NB4 (cell line): ENCODE results near the gene TUBGCP2.

ENCODE experiments used
- DNase-seq: peaks from one replicate; pipeline ENCODE4 v3.0.0; 2010; ENCODE audit warnings: low read depth
- H3K4me3 ChIP-seq: one replicate; pipeline ENCODE4 v1.5.1; 2011; ENCODE audit warnings: mild to moderate bottlenecking, low read depth, low read length, moderate library complexity
- CTCF ChIP-seq: IDR thresholded peaks from one replicate; pipeline ENCODE4 v1.5.1; 2012; ENCODE audit warnings: low read depth, low read length
- MAX ChIP-seq: IDR thresholded peaks from 2 replicates; pipeline ENCODE4 v1.6.1; 2011; ENCODE audit warnings: low read depth, low read length
- MYC ChIP-seq: IDR thresholded peaks from 2 replicates; pipeline ENCODE4 v1.6.1; 2011; ENCODE audit warnings: low read depth, low read length
- POLR2A ChIP-seq: IDR thresholded peaks from 2 replicates; pipeline ENCODE4 v1.6.1; 2011; ENCODE audit warnings: mild to moderate bottlenecking; ENCODE audit not compliant: insufficient read length; ENCODE audit errors: extremely low read depth

TUBGCP2 gene

GRCh38 chr10:133354672-133355240, 46.1 kb upstream of the TUBGCP2 start:
- H3K4me3 ChIP-seq: no peak overlapping the region
- TF ChIP-seq POLR2A (no peak), CTCF (no peak), MAX (no peak), MYC (no peak)
- DNase-seq: no peak

GRCh38 chr10:133353988-133354605, 45.4 kb upstream of the TUBGCP2 start:
- no peak overlapping the region for H3K4me3 ChIP-seq
- DNase-seq: no peak
- TF ChIP-seq CTCF (no peak), POLR2A (no peak), MYC (no peak), MAX (no peak)

- TF ChIP-seq MAX: no peak
- no peak for TF ChIP-seq MYC
- no peak for TF ChIP-seq POLR2A
- TF ChIP-seq CTCF: no peak
- DNase-seq: no peak
- no peak overlapping the region for H3K4me3 ChIP-seq
Measured at GRCh38 chr10:133353202-133353959, 44.7 kb upstream of the TUBGCP2 start.

GRCh38 chr10:133351408-133352318, 43.0 kb upstream of the TUBGCP2 start:
- peak; percentile 55 for DNase-seq
- H3K4me3 ChIP-seq: no peak overlapping the region

GRCh38 chr10:133350950-133351329, 42.3 kb upstream of the TUBGCP2 start:
- no peak overlapping the region for H3K4me3 ChIP-seq
- TF ChIP-seq CTCF (no peak), MYC (no peak), POLR2A (peak; percentile 26), MAX (no peak)
- no peak for DNase-seq

More at GRCh38 chr10:133351408-133352318, 43.0 kb upstream of the TUBGCP2 start:
- 0 out of 2 replicates have a peak, but pooled peaks have one; percentile 9 for TF ChIP-seq MYC
- TF ChIP-seq POLR2A: no peak
- peak; percentile 40 for TF ChIP-seq CTCF
